ENCODE measurements around the gene UNK. TPM values are rescaled to one million over a fixed set of nuclear protein-coding genes. Genes with fewer than 3 reads are reported as not detected.
"Not testable (repeated sequence)": the region's sequence is repeated elsewhere in the genome, so short reads cannot be mapped to it uniquely, and the experiment has no call there.

The UNK gene
- total and polyA plus RNA-seq, 2 of the 13 experiments (the other 11 are each of a cell fraction or from before 2014, with no cell fraction given) = 31.6 to 33.0 TPM

DNA sequence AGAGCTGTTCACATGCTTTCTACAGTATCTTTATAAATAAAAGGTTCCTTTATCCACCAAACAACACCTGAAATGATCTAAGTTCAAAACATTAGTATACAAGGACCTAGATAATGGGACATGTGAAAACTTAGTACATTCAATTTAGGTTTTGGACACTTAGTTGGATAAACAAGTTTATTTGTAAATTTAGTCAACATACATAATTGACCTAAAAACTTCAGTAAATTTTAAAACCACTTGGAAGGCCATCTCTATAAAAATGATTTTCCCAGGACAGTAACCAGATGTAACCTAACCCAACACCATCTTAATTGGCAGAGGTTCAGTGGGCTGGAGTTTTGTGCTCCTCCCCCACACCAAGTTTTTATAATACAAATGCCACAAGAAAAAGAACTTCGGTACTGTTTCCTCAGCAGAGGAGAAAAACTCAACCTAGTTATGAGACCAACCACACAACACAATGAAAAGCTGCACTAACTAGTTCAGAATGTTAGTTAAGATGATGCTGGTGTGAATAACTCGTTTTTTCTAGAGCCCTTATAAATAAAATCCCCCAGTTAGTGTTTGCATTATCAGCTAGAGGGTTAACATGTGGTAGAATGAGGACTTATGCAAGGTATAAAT, 7.2 kb upstream of the UNK start (continued):
- TF ChIP-seq SOX13 (IDR thresholded peaks at IDR 0.05) (no peak), SOX13 (CRISPR knock-in tag; conservative IDR thresholded peaks at IDR 0.05 in 1 of 2, IDR thresholded peaks at IDR 0.05 in 1 of 2) (0 out of 4 replicates have a peak, but pooled peaks of 1 of the 2 experiments have one; percentile 62)

- intact Hi-C loops (cut with micrococcal nuclease; ENCODE audit: unreplicated experiment) = loop anchor here (2.0 to 5.0 kb wide), 2 partner anchors 49 to 67 kb away; partner anchors contain the start of gene UNC13D
- H3K36me3 ChIP-seq (replicated peaks in 1 of 2; ENCODE audit: control insufficient read depth in 1 of 2, insufficient read depth in 2 of 2, low read length in 2 of 2); FAIRE-seq; H3K9me3 ChIP-seq (ENCODE audit: low read length); DNase-seq (ENCODE audit: low spot score); H3K27me3 ChIP-seq (ENCODE audit: control insufficient read depth in 1 of 2, insufficient read depth in 2 of 2, low read length in 2 of 2); H2AFZ ChIP-seq (ENCODE audit: low read length); CTCF ChIA-PET (ENCODE audit: low intra/inter-chr PET ratio, low total read pairs); ATAC-seq; in situ Hi-C loops (cut with HindIII; ENCODE audit: extremely low pct_ligation_motif_present, low pct_unique_long_range_greater_than_20kb): not testable (repeated sequence)
- H3K27ac ChIP-seq (ENCODE audit: extremely low read length, insufficient read depth, low read length) = peak overlapping the region; percentile 91
- peaks cover 23% of the 10 kb centered on the region for H3K79me2 ChIP-seq (ENCODE audit: insufficient read depth, low read length)
- WGBS (ENCODE audit: low lambda C conversion rate) = 8% methylated on average over 14 of the region's 19 CpGs
- H3K9ac ChIP-seq (ENCODE audit: insufficient read depth, low read depth, low read length) = peak overlapping the region; percentile 98
- H3K4me1 ChIP-seq (ENCODE audit: insufficient read depth, low read length) = peaks cover 61% of the 10 kb centered on the region
- H3K4me2 ChIP-seq (ENCODE audit: low read depth, low read length) = peak overlapping the region; percentile 88
- H4K20me1 ChIP-seq (ENCODE audit: insufficient read depth, low read length) = peaks cover 32% of the 10 kb centered on the region
- peak overlapping the region; percentile 73 to 92 (median 86) for H3K4me3 ChIP-seq (replicated peaks in 1 of 3; ENCODE audit: insufficient read depth in 1 of 3, low read depth in 2 of 3, low read length in 3 of 3)
- TSS peak; percentile 52 for BruUV-seq (replicated peaks)
- POLR2A ChIA-PET = interaction anchor here (0.7 to 13.1 kb wide), 11 partner anchors 8 to 468 kb away, joined by 3 to 390 read pairs (median 18); partner anchors contain the start of genes GALK1, LLGL2, TRIM47 and UNC13D
- 0 out of 2 replicates have a peak, but pooled peaks have one; percentile 34 for TF ChIP-seq ZNF343 (CRISPR knock-in tag; IDR thresholded peaks at IDR 0.05)
- TF ChIP-seq REPIN1 (CRISPR knock-in tag; IDR thresholded peaks at IDR 0.05; ENCODE audit: borderline replicate concordance, low read depth) = 0 out of 2 replicates have a peak, but pooled peaks have one; percentile 4
- TF ChIP-seq KLF6 (CRISPR knock-in tag; IDR thresholded peaks at IDR 0.05) = 0 out of 2 replicates have a peak, but pooled peaks have one; percentile 11
- TF ChIP-seq, protein P1, sequence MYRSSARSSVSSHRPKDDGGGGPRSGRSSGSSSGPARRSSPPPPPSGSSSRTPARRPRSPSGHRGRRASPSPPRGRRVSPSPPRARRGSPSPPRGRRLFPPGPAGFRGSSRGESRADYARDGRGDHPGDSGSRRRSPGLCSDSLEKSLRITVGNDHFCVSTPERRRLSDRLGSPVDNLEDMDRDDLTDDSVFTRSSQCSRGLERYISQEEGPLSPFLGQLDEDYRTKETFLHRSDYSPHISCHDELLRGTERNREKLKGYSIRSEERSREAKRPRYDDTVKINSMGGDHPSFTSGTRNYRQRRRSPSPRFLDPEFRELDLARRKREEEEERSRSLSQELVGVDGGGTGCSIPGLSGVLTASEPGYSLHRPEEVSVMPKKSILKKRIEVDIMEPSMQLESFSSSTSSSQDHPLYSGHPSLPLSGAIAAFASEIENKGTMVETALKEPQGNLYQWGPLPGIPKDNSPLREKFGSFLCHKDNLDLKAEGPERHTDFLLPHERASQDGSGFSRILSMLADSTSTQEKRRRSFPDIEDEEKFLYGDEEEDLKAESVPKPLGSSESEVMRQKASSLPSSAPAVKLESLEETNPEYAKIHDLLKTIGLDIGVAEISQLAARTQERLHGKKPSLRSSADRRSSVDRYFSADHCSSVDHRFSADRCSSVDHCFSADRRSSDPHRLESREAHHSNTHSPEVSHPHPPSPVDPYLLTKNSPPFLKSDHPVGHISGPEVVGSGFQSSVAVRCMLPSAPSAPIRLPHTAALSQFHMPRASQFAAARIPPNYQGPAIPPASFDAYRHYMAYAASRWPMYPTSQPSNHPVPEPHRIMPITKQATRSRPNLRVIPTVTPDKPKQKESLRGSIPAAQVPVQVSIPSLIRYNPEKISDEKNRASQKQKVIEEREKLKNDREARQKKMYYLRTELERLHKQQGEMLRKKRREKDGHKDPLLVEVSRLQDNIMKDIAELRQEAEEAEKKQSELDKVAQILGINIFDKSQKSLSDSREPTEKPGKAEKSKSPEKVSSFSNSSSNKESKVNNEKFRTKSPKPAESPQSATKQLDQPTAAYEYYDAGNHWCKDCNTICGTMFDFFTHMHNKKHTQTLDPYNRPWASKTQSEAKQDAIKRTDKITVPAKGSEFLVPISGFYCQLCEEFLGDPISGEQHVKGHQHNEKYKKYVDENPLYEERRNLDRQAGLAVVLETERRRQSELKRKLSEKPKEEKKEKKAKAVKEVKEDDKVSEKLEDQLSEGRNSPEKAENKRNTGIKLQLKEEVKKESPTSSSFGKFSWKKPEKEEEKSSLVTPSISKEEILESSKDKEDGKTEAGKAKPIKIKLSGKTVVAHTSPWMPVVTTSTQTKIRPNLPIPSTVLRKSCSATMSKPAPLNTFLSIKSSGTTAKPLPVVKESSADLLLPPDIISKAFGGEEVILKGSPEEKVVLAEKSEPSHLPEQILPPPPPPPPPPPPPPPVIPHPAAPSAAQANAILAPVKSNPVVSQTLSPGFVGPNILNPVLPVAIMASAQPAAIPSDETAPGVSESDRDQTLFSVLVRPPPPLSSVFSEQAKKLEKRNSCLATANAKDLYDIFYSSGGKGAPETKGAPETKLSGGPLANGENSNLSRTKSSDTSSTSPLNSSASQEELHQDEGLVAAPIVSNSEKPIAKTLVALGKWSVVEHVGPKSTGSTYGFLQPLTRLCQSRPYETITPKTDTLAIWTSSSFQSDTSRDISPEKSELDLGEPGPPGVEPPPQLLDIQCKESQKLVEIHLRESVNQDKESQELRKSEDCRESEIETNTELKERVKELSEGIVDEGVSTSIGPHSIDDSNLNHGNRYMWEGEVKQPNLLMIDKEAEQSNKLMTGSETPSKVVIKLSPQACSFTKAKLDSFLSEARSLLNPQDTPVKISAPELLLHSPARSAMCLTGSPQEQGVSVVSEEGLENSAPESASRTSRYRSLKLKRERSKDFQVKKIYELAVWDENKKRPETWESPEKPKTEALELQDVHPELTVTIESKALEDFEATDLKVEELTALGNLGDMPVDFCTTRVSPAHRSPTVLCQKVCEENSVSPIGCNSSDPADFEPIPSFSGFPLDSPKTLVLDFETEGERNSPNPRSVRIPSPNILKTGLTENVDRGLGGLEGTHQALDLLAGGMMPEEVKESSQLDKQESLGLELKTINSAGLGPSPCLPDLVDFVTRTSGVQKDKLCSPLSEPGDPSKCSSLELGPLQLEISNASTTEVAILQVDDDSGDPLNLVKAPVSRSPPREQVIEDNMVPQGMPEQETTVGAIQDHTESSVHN (CRISPR knock-in tag; IDR thresholded peaks at IDR 0.05) = 0 out of 2 replicates have a peak, but pooled peaks have one; percentile 56
- TF ChIP-seq CBFB (CRISPR knock-in tag; IDR thresholded peaks at IDR 0.05) = 0 out of 2 replicates have a peak, but pooled peaks have one; percentile 10
Observed at GRCh38 chr17:75778066-75778860, 6.3 kb upstream of the UNK start.

All from HepG2 (cell line).